Measurements from ENCODE around the gene CCDC141.
"Not testable (repeated sequence)": the region's sequence is repeated elsewhere in the genome, so short reads cannot be mapped to it uniquely, and the experiment has no call there.

CCDC141 gene

DNA sequence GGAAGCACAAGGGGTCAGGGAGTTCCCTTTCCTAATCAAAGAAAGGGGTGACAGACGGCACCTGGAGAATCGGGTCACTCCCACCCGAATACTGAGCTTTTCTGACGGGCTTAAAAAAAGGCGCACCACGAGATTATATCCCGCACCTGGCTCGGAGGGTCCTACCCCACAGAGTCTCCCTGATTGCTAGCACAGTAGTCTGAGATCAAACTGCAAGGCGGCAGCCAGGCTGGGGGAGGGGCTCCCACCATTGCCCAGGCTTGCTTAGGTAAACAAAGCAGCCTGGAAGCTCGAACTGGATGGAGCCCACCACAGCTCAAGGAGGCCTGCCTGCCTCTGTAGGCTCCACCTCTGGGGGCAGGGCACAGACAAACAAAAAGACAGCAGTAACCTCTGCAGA, 67.3 kb downstream of the CCDC141 start:
- H3K4me3 ChIP-seq (ENCODE audit: low read depth, low read length), result not testable (repeated sequence)

DNA sequence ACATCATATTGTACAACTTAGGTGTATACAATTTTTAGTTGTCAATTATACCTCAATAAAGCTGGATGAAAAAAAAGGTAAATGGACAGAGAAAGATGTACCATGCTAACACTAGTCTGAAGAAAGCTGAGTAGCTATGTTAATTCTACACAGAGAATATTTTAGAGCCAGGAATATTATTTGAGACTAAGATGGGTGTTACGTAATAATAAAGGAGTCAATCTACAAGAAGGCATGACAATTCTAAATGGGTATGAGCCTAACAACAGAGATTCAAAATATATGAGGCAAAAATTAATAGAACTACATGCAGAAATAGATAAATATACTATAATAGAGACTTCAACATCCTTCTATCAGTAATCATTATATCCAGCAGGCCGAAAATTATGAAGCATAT, 69.1 kb downstream of the CCDC141 start:
- no peak overlapping the region for H3K4me3 ChIP-seq (ENCODE audit: low read depth, low read length)

- H3K4me3 ChIP-seq (ENCODE audit: low read depth, low read length), result no peak overlapping the region
Measured at GRCh38 chr2:178978667-178979066, 71.3 kb downstream of the CCDC141 start.

DNA sequence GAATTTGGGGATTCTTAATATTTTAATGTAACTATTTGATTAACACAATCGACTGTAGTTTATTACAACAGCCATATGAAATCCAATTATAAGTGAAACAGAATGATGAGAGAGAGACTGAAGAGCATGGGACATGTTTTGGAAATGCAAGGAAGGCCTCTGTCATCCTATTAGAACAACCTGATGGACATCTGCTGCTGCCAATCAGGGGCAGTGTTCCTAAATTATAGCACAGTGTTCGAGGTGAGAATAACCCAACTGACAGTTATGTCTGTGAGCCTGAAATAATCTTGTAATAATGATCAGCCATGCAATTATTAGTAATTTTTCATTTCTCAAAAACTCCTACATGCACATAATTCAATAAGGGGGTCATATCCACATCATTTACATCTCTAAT, 73.6 kb downstream of the CCDC141 start:
- H3K4me3 ChIP-seq (ENCODE audit: low read depth, low read length), result no peak overlapping the region

DNA sequence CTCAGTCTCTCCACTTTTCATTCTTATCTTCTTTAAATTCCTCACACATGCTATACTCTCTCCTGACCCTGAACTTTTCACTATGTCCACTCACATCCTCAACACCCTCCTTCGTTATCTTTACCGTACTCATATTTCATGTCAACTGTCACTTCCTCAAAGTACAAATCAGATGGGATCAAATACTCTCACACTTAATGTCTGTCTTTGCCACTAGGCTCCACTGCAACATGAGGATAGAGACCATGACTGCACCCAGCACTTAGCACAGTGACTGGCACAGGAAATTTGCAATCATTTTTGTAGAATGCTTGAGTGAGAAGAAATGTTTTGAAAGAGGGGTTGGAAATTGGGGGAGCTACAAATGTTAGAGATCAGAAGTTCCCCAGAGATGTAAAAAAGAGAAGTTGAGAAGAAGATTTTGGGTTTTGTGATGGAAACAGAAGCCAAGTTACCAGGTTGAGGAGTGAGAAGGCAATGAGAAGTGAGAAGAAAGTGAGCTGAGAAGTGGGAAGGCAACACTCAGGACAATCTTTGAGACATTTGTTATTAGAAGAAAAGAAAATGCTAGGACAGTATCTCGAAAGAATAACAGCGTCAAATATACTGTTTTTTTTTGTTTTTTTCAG, 87.0 kb downstream of the CCDC141 start:
- H3K4me3 ChIP-seq (ENCODE audit: low read depth, low read length), result no peak overlapping the region

DNA sequence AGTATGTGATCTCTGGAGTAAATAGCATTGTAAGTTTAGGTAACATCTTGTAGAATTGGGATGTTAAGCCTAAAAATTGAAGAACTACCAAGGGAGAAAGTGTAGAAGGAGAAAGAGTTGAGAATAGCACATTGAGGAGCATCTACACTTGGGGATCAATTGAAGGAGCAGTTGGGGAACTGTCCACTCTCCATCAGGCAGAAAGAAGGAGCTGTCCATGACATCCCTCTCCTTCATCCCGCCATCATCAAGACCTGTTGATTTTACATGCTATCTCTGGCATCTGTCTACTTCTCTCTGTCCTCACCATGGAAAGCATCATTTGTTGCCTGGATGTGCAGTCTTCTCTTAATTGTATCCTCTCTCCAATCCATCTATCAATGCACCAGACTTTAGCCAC, 87.8 kb downstream of the CCDC141 start:
- no peak overlapping the region for H3K4me3 ChIP-seq (ENCODE audit: low read depth, low read length)

DNA sequence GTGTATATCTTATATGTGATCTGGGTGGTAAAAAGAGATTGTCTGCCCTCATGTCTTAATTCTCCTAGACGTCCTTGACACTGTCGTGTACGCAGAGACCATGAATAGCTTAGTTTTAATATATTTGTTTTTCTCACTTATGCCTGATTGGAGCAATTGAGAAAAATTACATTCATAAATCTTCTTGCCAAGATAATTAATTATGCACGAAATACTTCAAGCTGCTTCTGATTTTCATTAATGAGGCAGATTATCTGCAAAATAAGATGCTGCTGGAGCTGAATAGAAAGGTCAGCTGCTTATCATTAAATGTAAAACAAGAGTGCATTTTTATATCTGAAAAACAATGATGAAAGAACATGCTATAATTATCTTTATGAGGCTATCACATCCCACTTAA, 95.9 kb downstream of the CCDC141 start:
- no peak overlapping the region for H3K4me3 ChIP-seq (ENCODE audit: low read depth, low read length)

DNA sequence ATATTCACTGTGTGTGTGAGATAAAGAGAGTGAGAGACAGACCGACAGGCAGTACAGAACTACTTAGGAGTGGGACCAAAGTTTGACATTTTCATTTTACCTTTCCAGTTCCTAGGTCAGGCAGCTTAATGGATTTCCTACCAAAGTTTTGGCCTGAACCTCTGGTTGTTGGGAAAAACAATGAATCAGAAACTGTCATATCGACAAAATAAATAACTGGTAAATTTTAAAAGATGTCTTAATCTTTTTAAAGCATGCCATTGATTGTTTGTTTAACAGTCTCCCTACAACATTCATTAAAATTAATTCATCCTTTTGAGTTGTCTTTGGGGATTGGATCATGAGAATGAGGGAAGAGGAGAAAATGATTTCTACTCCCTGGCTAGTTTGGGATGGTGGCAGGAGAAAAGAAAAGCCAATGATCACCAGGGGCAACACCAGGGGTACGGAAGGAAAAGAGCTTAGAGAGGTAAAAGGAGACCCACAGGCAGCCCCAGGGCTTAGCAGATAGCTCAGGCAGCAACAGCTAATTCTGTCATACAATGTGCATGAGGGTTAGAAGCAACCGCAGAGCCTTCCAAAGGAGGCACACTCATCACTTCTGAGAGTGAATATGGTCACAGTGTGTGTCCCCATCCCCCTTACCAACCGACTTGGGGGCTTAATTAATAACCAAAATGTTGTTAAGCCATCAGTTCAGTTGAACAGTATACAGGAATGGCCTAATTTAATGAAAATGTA, 98.5 kb downstream of the CCDC141 start:
- no peak overlapping the region for H3K4me3 ChIP-seq (ENCODE audit: low read depth, low read length)

- no peak overlapping the region for H3K4me3 ChIP-seq (ENCODE audit: low read depth, low read length)
Measured at GRCh38 chr2:178949584-178949983, 100.4 kb downstream of the CCDC141 start.

DNA sequence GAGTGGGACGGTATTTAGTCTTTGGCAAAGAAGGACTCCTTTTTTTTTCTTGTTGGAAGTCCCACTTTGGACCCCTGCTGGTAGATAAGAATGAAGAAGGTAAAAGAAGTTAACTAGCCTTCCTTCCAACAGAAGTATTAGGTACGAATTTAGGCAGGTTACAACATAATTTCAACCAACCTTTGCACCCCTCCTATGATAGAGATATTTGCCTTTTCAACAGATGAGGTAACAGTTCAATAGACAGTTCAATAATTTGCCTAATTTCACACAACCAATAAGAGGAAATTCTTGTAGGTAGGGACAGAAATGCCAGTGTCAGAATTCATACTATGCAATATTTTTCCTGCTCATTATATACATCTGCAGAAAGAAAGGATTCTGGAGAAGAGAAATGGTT, 100.8 kb downstream of the CCDC141 start:
- no peak overlapping the region for H3K4me3 ChIP-seq (ENCODE audit: low read depth, low read length)

DNA sequence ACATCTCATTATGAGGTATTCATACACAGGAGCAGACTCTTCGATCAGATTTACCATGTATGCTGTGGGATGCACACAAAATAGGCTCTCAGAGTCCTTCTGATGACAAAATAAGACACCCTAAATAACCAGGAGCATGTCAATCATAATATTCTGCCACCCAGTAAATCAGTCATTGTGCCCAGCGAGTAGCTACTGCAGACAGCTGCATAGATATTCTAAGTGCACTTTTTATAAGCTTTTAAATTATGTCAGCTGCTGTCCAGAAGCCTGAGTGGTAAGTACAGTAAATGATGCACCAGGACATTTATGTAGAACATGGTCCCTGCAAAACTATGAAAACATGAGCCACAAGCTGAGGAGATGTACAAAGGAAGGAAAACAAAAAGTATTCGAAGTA, 102.9 kb downstream of the CCDC141 start:
- H3K4me3 ChIP-seq (ENCODE audit: low read depth, low read length), result no peak overlapping the region

GRCh38 chr2:178946494-178946893, 103.4 kb downstream of the CCDC141 start:
- H3K4me3 ChIP-seq (ENCODE audit: low read depth, low read length), result no peak overlapping the region

DNA sequence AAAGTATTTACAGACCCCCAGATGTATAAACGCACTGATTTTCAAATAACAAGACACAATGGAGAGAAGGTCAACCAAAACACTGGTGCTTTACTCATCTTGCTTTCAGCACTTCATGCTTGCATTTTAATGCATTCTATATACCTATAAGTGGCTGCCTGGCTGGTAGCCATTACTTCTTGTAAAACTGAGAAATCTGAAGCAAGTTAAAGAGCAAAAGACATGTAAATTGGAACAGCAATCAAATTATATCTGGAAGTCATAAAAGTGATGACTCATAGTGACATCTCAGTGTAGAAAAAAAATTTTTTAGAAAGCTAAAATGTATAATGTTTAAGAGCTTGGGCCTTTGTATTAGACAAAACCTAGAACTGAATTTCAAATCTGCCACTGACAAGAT, 106.2 kb downstream of the CCDC141 start:
- no peak overlapping the region for H3K4me3 ChIP-seq (ENCODE audit: low read depth, low read length)

DNA sequence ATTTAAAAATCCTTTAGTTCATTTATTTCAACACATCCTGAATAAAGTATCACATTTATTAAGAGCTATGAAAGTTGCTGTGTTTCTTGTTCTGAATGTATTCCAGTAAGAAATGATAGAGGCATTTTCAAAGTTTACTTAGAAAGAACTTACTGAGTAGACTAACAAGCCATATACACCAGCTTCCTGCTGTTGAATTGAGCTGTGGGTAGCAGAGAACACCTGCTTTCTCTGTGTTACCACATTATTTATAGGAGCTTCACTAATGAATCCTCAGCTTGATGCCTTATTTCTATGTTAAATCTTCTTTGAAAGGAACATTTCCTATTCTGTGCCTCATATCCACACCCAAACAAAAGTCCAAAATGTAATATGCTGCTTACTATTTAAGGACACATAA, 115.4 kb downstream of the CCDC141 start:
- H3K4me3 ChIP-seq (ENCODE audit: low read depth, low read length), result no peak overlapping the region

DNA sequence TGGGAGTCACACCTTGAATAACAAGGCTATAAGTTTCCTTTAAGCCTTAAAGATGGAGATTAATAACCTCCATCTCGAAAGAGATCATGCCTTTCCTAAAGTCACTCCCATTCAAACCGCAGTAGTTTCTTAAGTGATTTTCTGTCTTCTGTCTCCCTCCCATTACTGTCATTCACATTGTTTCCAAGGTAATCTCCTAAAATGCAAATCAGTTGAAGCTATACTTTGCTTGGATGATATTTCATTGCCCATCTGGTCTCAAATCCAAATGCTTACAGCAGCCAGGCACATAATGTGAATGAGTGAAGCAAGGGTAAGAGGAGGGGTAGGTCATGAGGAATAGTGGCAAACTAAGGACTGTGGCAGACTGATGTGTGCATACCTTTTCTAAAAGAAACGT, 116.4 kb downstream of the CCDC141 start:
- H3K4me3 ChIP-seq (ENCODE audit: low read depth, low read length), result no peak overlapping the region

- H3K4me3 ChIP-seq (ENCODE audit: low read depth, low read length), result no peak overlapping the region
Measured at GRCh38 chr2:178928077-178928476, 121.9 kb downstream of the CCDC141 start.

- no peak overlapping the region for H3K4me3 ChIP-seq (ENCODE audit: low read depth, low read length)
Measured at GRCh38 chr2:178927173-178927572, 122.8 kb downstream of the CCDC141 start.

DNA sequence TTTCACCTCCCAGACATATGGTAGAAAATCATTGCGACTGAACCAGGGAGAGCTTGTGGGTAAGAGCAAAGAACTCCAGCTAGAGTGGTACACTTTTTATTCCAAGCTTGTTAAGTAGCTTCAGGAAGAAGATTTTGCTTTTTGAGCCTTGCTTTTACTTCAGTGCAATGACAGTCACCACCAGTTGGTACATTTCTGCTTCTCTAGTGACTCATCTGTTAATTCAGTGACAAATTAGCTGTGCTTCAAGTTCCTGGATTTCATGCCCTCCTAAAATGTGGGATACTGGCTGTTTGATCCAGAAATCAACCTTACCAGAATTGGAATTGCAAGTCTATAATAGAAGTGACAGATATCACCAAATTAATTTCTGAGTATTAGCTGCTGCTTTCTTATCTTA, 125.1 kb downstream of the CCDC141 start:
- H3K4me3 ChIP-seq (ENCODE audit: low read depth, low read length), result no peak overlapping the region

GRCh38 chr2:178923546-178923945, 126.4 kb downstream of the CCDC141 start:
- no peak overlapping the region for H3K4me3 ChIP-seq (ENCODE audit: low read depth, low read length)

- H3K4me3 ChIP-seq (ENCODE audit: low read depth, low read length), result no peak overlapping the region
Measured at GRCh38 chr2:178920916-178921513, 128.9 kb downstream of the CCDC141 start.

DNA sequence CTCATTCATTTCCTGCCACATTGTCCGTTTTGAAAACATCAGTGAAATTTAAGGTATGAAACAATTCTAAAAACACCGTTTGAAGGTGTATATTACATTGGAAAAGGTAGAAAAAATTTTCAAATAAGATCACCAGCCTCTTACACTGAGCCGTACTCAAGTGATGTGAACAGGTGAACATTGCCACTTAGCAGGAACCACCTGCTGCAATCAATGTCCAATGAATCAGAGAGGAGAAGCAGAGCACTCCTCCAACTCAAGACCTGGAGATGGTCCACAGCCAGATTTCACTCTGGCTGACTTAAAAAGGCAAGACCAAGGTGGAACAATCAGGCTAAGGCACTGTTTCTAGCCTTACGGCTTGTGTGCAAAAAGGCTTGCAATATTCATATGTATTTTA, 132.4 kb downstream of the CCDC141 start:
- H3K4me3 ChIP-seq (ENCODE audit: low read depth, low read length), result no peak overlapping the region

DNA sequence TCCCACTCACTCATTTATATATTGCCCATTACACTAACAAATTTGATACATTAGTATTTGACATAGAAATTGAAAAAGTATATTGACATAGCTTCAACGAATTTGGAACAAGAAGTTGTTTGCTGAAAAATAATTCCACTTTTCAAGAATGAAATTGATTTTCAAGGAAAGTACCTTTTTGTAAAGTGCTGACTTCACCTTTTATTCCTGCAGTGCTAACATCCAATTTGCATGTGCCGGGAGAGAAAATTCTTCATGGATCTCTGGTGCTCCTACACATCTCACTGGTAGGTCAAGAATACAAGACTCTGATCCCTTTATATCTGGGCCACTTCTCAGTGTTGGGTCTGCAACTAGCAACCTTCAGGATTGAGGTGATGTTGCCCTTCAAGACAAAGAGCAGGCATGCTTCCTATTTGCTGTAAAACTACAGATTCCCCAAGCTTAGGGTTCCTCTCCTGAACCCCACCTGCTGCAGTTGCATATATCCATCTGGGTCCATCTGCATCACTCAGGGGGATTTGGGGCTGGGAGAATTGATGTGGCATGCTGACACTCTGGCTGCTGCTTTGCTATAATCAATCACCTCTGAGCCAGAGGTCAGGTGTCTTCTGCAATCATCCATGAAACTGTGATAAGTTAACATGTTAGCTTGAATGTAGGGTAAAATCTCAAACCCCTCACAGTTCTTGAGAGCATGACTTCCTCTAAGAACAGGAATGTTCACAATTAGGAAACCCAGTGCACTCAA, 134.3 kb downstream of the CCDC141 start:
- no peak overlapping the region for H3K4me3 ChIP-seq (ENCODE audit: low read depth, low read length)
